Spleen (tissue), 11 donors: Measurements from ENCODE around the gene PTPRG. TPM values are rescaled to one million over a fixed set of nuclear protein-coding genes. Genes with fewer than 3 reads are reported as not detected.

Experiments used
- DNase-seq: peaks from one replicate; pipeline ENCODE4 v3.0.0-alpha.2; 2020
- H3K27ac ChIP-seq, 8 donors: fragments of 200-600 bp; sonication (generic) in 7 of 8; 1 replicate in 4 of 8; 2 replicates in 4 of 8; pipeline versions ENCODE4 v1.5.0 to v1.8.0; 2016 to 2021; ENCODE audit warnings: inconsistent platforms in 4 of 8, mild to moderate bottlenecking in 4 of 8, moderate library complexity in 1 of 8
- H3K27me3 ChIP-seq, 7 donors: fragments of 200-600 bp; sonication (generic) in 6 of 7; replicated peaks in 1 of 7; 1 replicate in 4 of 7; 2 replicates in 3 of 7; pipeline versions ENCODE4 v1.5.0 to v1.8.0; 2016 to 2021; ENCODE audit warnings: inconsistent platforms in 3 of 7, mild to moderate bottlenecking in 1 of 7
- H3K36me3 ChIP-seq, 6 donors: fragments of 200-600 bp; sonication (generic) in 5 of 6; 1 replicate in 4 of 6; 2 replicates in 2 of 6; pipeline versions ENCODE4 v1.5.0 to v1.8.0; 2016 to 2021; ENCODE audit warnings: inconsistent platforms in 2 of 6
- H3K4me1 ChIP-seq, 6 donors: fragments of 200-600 bp; sonication (generic) in 5 of 6; 1 replicate in 3 of 6; 2 replicates in 3 of 6; pipeline versions ENCODE4 v1.5.0 to v1.8.0; 2016 to 2021; ENCODE audit warnings: inconsistent platforms in 3 of 6
- H3K4me3 ChIP-seq, 8 donors: fragments of 200-600 bp; sonication (generic) in 7 of 8; 1 replicate in 4 of 8; 2 replicates in 4 of 8; pipeline versions ENCODE4 v1.5.0 to v1.8.0; 2016 to 2021; ENCODE audit warnings: inconsistent platforms in 4 of 8, mild to moderate bottlenecking in 4 of 8, moderate library complexity in 2 of 8
- H3K9me3 ChIP-seq, 8 donors: fragments of 200-600 bp; sonication (generic) in 7 of 8; 1 replicate in 4 of 8; 2 replicates in 4 of 8; pipeline versions ENCODE4 v1.5.0 to v1.8.0; 2016 to 2021; ENCODE audit warnings: inconsistent platforms in 4 of 8
- POLR2A ChIP-seq, 3 donors: fragments of 450-650 bp; IDR thresholded peaks; one replicate each; pipeline ENCODE4 v1.5.1; 2017; ENCODE audit warnings: antibody characterized with exemption in 3 of 3, mild to moderate bottlenecking in 1 of 3
- POLR2AphosphoS5 ChIP-seq, 3 donors: sonication (generic); formaldehyde crosslinking; IDR thresholded peaks; one replicate each; pipeline ENCODE4 v1.5.1; 2017; ENCODE audit warnings: antibody characterized with exemption in 3 of 3
- WGBS, 5 donors: extraction: QIAGEN DNeasy Blood & Tissue Kit in 3 of 5; methylation state at CpG; one replicate each; pipeline versions ENCODE4 v1.1.5 to v1.1.7; 2013 to 2018; 5-methylcytosine and 5-hydroxymethylcytosine counted together
- intact Hi-C: fragments of 100-400 bp; cut with DNase I; formaldehyde crosslinking; loops from one replicate; pipeline ENCODE4 v1.15.0; 2023; ENCODE audit warnings: low total_unique reads
- polyA plus RNA-seq, 3 donors: library from polyadenylated mRNA; stranded (reverse); fragments of 200-250 nt; gene quantifications; one replicate each; pipeline ENCODE4 v1.2.1, GENCODE V29; 2013
- total RNA-seq, 7 donors: library from RNA; depleted of rRNA in 3 of 7; stranded (reverse); fragments of >200 nt in 3 of 7; fragmentation: NEBNext Ultra II Directional in 4 of 7; extraction: Animal tissue kit (Norgen Biotek cat#: 25700) in 4 of 7; gene quantifications; one replicate each; pipeline versions ENCODE4 v1.1.0 to v1.2.1, GENCODE V29; 2016 to 2021
- TF ChIP-seq, protein P1 (sequence below), 11 experiments: fragments of 200-600 bp in 7 of 11; fragments of 450-650 bp in 4 of 11; sonication (generic) in 4 of 11; IDR thresholded peaks in 8 of 11; conservative IDR thresholded peaks in 3 of 11; 1 replicate in 7 of 11; 2 replicates in 4 of 11; pipeline versions ENCODE4 v1.4.0 to v1.8.0; 2016 to 2021; ENCODE audit warnings: antibody characterized with exemption in 11 of 11, inconsistent platforms in 4 of 11, mild to moderate bottlenecking in 1 of 11
- donor health status: healthy with polysubstance abuse.
- donor health status: DM: no; HTN: no; CAD: no; lungs with moderate emphysema.
- donor health status: DM: no; HTN: no; CAD: no.
- donor health status: Bipolar disorder and iron deficiency.
- donor health status: healthy.
- donor health status: DM: no; HTN: no; CAD: no.
- donor health status: DM: yes; HTN: yes; CAD: no.

The PTPRG gene
- total and polyA plus RNA-seq, 10 donors: 0.89 to 77.0 (median 34.5) TPM

DNA sequence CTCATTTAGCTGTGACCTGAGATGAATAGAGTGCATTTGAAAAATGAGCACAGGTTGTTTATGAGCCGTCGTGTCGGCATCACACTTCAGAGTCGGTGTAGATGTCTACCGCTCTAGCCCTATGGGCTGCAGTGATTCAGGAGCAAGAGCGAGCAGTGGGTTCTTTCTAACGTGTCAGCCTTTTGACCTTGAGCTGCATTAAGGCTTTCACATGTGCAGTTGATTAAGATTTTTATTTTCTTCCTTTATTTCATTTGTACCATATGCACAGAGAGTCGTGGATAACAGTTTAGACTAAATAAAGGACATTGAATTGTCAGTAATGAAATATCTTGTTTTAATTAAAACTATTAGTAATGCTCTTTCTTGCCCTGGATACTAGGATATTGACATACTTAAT lies 368.2 kb downstream of the PTPRG start:
- Histone ChIP-seq H3K27ac (no peak overlapping the region), H3K36me3 (no peaks in the 10 kb centered on the region), H3K27me3 (no peaks in the 10 kb centered on the region), H3K9me3 (peaks cover 0 to 4% (median 0%) of the 10 kb centered on the region in 8 donors), H3K4me1 (peaks cover 0 to 18% (median 5%) of the 10 kb centered on the region in 6 donors), H3K4me3 (no peak overlapping the region)
- 87 to 93% (median 91%) methylated on average over 8 of the region's 8 CpGs for WGBS, 5 donors
- no peak for DNase-seq
- intact Hi-C loops: no loop called here
- no peak for TF ChIP-seq POLR2A (IDR thresholded peaks at IDR 0.05)
- TF ChIP-seq, protein P1, sequence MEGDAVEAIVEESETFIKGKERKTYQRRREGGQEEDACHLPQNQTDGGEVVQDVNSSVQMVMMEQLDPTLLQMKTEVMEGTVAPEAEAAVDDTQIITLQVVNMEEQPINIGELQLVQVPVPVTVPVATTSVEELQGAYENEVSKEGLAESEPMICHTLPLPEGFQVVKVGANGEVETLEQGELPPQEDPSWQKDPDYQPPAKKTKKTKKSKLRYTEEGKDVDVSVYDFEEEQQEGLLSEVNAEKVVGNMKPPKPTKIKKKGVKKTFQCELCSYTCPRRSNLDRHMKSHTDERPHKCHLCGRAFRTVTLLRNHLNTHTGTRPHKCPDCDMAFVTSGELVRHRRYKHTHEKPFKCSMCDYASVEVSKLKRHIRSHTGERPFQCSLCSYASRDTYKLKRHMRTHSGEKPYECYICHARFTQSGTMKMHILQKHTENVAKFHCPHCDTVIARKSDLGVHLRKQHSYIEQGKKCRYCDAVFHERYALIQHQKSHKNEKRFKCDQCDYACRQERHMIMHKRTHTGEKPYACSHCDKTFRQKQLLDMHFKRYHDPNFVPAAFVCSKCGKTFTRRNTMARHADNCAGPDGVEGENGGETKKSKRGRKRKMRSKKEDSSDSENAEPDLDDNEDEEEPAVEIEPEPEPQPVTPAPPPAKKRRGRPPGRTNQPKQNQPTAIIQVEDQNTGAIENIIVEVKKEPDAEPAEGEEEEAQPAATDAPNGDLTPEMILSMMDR (IDR thresholded peaks at IDR 0.05 in 8 of 11, conservative IDR thresholded peaks at IDR 0.05 in 3 of 11): no peak
- TF ChIP-seq POLR2AphosphoS5 (IDR thresholded peaks at IDR 0.05): no peak

DNA sequence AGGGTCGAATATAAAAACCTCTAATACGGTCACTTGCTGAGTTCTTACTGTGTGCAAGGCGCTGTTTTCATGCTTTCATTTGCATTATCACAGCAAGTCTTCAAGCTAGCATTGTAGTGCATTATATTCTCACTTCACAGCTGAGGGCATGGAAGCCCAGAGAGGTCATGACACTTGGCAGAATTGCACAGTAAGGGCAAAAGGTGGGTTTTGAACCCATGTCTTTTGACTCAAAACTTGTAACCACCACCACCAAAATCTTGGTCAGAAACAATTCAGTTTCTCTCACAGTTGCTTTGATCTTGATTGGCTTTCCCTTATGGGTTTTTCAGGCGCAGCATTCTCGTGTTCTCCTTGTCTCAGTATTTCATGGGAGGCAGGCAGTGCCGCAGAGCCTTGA lies 371.1 kb downstream of the PTPRG start:
- 86 to 97% (median 92%) methylated on average over 6 of the region's 6 CpGs for WGBS, 5 donors
- no peaks in the 10 kb centered on the region for H3K27me3 ChIP-seq
- TF ChIP-seq POLR2A (IDR thresholded peaks at IDR 0.05) (no peak), POLR2AphosphoS5 (IDR thresholded peaks at IDR 0.05) (no peak)
- TF ChIP-seq, protein P1 (IDR thresholded peaks at IDR 0.05 in 8 of 11, conservative IDR thresholded peaks at IDR 0.05 in 3 of 11): no peak
- H3K9me3 ChIP-seq: peaks cover 0 to 8% (median 0%) of the 10 kb centered on the region in 8 donors
- peaks cover 0 to 7% (median under 1%) of the 10 kb centered on the region in 6 donors for H3K4me1 ChIP-seq
- H3K4me3 ChIP-seq: no peak overlapping the region
- no peaks in the 10 kb centered on the region for H3K36me3 ChIP-seq
- H3K27ac ChIP-seq: no peak overlapping the region
- intact Hi-C loops: no loop called here
- no peak for DNase-seq

DNA sequence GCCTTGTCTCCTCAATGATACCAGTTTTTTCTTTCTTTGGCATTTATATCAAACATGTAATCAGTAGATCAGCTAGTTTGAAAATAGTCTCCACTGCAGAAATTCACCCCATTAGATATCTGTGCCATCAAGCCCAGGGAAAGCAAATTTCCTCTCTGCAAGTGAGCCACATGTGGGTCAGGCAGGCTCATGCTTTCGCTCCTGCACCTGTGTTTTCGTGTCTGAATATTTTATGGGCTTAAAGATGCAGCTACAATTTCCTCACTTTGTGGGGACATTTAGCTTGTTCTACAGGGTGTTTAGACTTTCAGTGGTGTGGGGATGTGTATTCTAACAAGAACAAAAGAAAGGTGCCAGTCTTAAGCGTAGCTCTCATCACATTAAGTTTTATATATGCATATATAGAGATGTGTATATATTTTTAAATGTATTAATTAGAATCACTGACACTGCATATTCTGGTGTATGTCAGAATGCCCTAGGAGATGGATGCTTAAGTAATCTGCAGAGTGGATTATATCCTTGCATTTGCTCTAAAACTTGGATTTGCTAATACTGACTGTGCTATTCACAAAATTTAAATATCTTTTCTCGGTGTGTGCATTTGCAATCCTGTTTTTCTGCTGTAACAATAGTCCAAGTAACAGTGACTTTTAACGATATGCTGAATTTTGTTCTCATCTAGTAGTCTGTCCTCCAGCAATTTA lies 372.6 kb downstream of the PTPRG start:
- Histone ChIP-seq H3K36me3 (no peaks in the 10 kb centered on the region), H3K27ac (no peak overlapping the region), H3K27me3 (no peaks in the 10 kb centered on the region), H3K4me3 (no peak overlapping the region), H3K9me3 (peaks cover 0 to 8% (median 0%) of the 10 kb centered on the region in 8 donors), H3K4me1 (no peaks in the 10 kb centered on the region)
- intact Hi-C loops: no loop called here
- TF ChIP-seq POLR2AphosphoS5 (IDR thresholded peaks at IDR 0.05) (no peak), POLR2A (IDR thresholded peaks at IDR 0.05) (no peak)
- TF ChIP-seq, protein P1 (IDR thresholded peaks at IDR 0.05 in 8 of 11, conservative IDR thresholded peaks at IDR 0.05 in 3 of 11): no peak
- no peak for DNase-seq
- 83 to 92% (median 88%) methylated on average over 5 of the region's 5 CpGs for WGBS, 5 donors

DNA sequence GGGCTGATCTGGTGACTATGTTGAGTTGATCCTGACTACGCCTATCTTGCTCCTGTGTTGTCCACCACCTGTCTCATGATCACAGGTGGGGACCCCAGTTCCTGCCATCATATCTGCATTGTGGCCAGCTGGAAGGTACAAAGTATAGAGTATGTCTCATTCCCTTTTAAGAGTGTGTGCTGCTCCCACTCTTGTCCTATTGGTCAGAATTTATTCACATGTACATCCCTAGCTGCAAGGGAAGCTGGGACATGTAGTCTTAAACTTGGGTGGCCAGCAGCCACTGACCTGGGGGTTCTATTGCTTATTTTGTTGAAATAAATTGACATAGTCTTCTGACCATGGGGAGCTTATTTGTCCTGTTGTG lies 373.1 kb downstream of the PTPRG start:
- Histone ChIP-seq H3K9me3 (peaks cover 0 to 8% (median 0%) of the 10 kb centered on the region in 8 donors), H3K4me3 (no peak overlapping the region), H3K4me1 (no peaks in the 10 kb centered on the region), H3K36me3 (no peaks in the 10 kb centered on the region), H3K27me3 (no peaks in the 10 kb centered on the region), H3K27ac (no peak overlapping the region)
- 75 to 100% (median 97%) methylated on average over 1 of the region's 1 CpG for WGBS, 5 donors
- TF ChIP-seq POLR2A (IDR thresholded peaks at IDR 0.05): no peak
- no peak for TF ChIP-seq POLR2AphosphoS5 (IDR thresholded peaks at IDR 0.05)
- TF ChIP-seq, protein P1 (IDR thresholded peaks at IDR 0.05 in 8 of 11, conservative IDR thresholded peaks at IDR 0.05 in 3 of 11): no peak
- DNase-seq: no peak
- intact Hi-C loops: no loop called here
